CD4-positive, CD25-positive, alpha-beta regulatory T cell (primary cell): ENCODE data around the gene ASXL3. TPM values are rescaled to one million over a fixed set of nuclear protein-coding genes. Genes with fewer than 3 reads are reported as not detected.

ENCODE experiments used
- ATAC-seq, 2 donors: fragments of 150-1000 bp; cut with Tn5 transposase; one replicate each; pipeline ENCODE4 v1.10.0; 2021; ENCODE audit warnings: low read depth in 2 of 2, moderate number of reproducible peaks in 2 of 2, moderate library complexity in 1 of 2
- DNase-seq, 3 donors: peaks; one replicate each; pipeline versions ENCODE4 v3.0.0 to v3.0.0-alpha.2; 2012 to 2022; ENCODE audit warnings: mixed read lengths in 1 of 3
- H3K27ac ChIP-seq: one replicate; pipeline ENCODE4 v1.7.0; 2013; ENCODE audit warnings: mild to moderate bottlenecking, low read length; ENCODE audit not compliant: insufficient read depth, poor library complexity, severe bottlenecking
- H3K27me3 ChIP-seq: one replicate; pipeline ENCODE4 v1.7.0; 2013; ENCODE audit warnings: low read length; ENCODE audit not compliant: control insufficient read depth, insufficient read depth
- H3K36me3 ChIP-seq: one replicate; pipeline ENCODE4 v1.7.0; 2013; ENCODE audit warnings: mild to moderate bottlenecking, low read length, moderate library complexity; ENCODE audit not compliant: control insufficient read depth, insufficient read depth
- H3K4me1 ChIP-seq: 2 replicates; pipeline ENCODE4 v1.7.0; 2013; ENCODE audit warnings: mild to moderate bottlenecking, low read length; ENCODE audit not compliant: insufficient read depth, control insufficient read depth, poor library complexity, severe bottlenecking
- H3K4me3 ChIP-seq: one replicate; pipeline ENCODE4 v1.7.0; 2013; ENCODE audit warnings: low read depth, mild to moderate bottlenecking, low read length, moderate library complexity
- H3K9me3 ChIP-seq, 2 experiments: 1 replicate in 1 of 2; 2 replicates in 1 of 2; pipeline ENCODE4 v1.7.0; 2013; ENCODE audit warnings: low read length in 2 of 2, mild to moderate bottlenecking in 1 of 2, moderate library complexity in 1 of 2; ENCODE audit not compliant: control insufficient read depth in 2 of 2
- H3K27ac Mint-ChIP-seq, 3 donors: one replicate each; pipeline ENCODE4 v1.8.0; 2020 to 2022; ENCODE audit warnings: mild to moderate bottlenecking in 3 of 3, mixed read lengths in 3 of 3, moderate library complexity in 2 of 3
- H3K27me3 Mint-ChIP-seq: one replicate; pipeline ENCODE4 v1.8.0; 2022; ENCODE audit warnings: mild to moderate bottlenecking, mixed read lengths
- H3K36me3 Mint-ChIP-seq: one replicate; pipeline ENCODE4 v1.8.0; 2020; ENCODE audit warnings: mixed read lengths
- H3K4me1 Mint-ChIP-seq, 4 donors: one replicate each; pipeline ENCODE4 v1.8.0; 2020 to 2022; ENCODE audit warnings: mixed read lengths in 4 of 4, mild to moderate bottlenecking in 1 of 4
- H3K4me3 Mint-ChIP-seq, 4 donors: one replicate each; pipeline ENCODE4 v1.8.0; 2020 to 2022; ENCODE audit warnings: mild to moderate bottlenecking in 4 of 4, mixed read lengths in 4 of 4, moderate library complexity in 3 of 4
- H3K9me3 Mint-ChIP-seq, 7 donors: one replicate each; pipeline ENCODE4 v1.8.0; 2020 to 2022; ENCODE audit warnings: mixed read lengths in 7 of 7, mild to moderate bottlenecking in 3 of 7, moderate library complexity in 2 of 7
- polyA plus RNA-seq, 4 donors: library from polyadenylated mRNA; unstranded; fragments of 300-500 nt; fragmentation: Illumina TruSeq; gene quantifications; one replicate each; pipeline ENCODE4 v1.2.3, GENCODE V29; 2021
- total RNA-seq: library from RNA; stranded (reverse); gene quantifications from one replicate; pipeline ENCODE4 v1.2.3, GENCODE V29; 2022

The ASXL3 gene
- total and polyA plus RNA-seq, 5 donors from 2014 or later: not detected

- ATAC-seq (no peak), DNase-seq (no peak)
- H3K36me3 Mint-ChIP-seq: no peaks in the 10 kb centered on the region
- Histone ChIP-seq H3K4me1 (no peaks in the 10 kb centered on the region), H3K27ac (no peak overlapping the region), H3K9me3 (no peaks in the 10 kb centered on the region), H3K27me3 (no peaks in the 10 kb centered on the region), H3K4me3 (no peak overlapping the region), H3K36me3 (no peaks in the 10 kb centered on the region)
- H3K4me3 Mint-ChIP-seq: no peak overlapping the region
- no peak overlapping the region for H3K27ac Mint-ChIP-seq
- H3K4me1 Mint-ChIP-seq: no peaks in the 10 kb centered on the region
- H3K9me3 Mint-ChIP-seq: peaks cover 0 to 32% (median 5%) of the 10 kb centered on the region in 7 donors
- no peaks in the 10 kb centered on the region for H3K27me3 Mint-ChIP-seq
Measured at GRCh38 chr18:33603454-33603853, 25.4 kb downstream of the ASXL3 start.

DNA sequence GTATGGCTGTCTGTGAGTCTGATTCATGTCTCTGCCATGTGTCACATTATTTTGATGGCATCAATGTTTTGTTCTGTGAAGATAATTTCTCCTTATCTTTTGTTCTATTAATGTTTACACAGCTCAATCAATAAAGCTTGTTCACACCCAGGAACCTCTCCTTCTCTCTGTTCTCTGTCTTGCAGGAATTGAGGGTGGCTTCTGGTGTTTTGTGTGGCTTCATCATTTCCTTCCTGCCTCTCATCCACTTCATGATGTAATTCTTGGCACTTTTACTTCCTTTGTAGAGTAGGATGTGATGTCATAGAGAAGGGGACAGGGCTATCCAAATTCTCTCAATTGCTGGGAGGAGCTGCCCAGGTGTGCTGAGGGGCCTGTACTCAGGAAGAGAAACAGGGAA, 27.2 kb downstream of the ASXL3 start:
- Mint-ChIP-seq H3K4me1 (no peaks in the 10 kb centered on the region), H3K27me3 (no peaks in the 10 kb centered on the region), H3K9me3 (peaks cover 2 to 34% (median 11%) of the 10 kb centered on the region in 7 donors), H3K27ac (no peak overlapping the region), H3K36me3 (no peaks in the 10 kb centered on the region), H3K4me3 (no peak overlapping the region)
- H3K27me3 ChIP-seq: no peaks in the 10 kb centered on the region
- DNase-seq (no peak), ATAC-seq (no peak)
- H3K4me3 ChIP-seq: no peak overlapping the region
- no peaks in the 10 kb centered on the region for H3K4me1 ChIP-seq
- no peaks in the 10 kb centered on the region for H3K36me3 ChIP-seq
- no peaks in the 10 kb centered on the region for H3K9me3 ChIP-seq
- H3K27ac ChIP-seq: no peak overlapping the region

- Mint-ChIP-seq H3K9me3 (peaks cover 2 to 34% (median 10%) of the 10 kb centered on the region in 7 donors), H3K4me1 (no peaks in the 10 kb centered on the region), H3K27me3 (no peaks in the 10 kb centered on the region), H3K27ac (no peak overlapping the region), H3K36me3 (no peaks in the 10 kb centered on the region), H3K4me3 (no peak overlapping the region)
- Histone ChIP-seq H3K4me3 (no peak overlapping the region), H3K9me3 (no peaks in the 10 kb centered on the region), H3K4me1 (no peaks in the 10 kb centered on the region), H3K27me3 (no peaks in the 10 kb centered on the region), H3K27ac (no peak overlapping the region), H3K36me3 (no peaks in the 10 kb centered on the region)
- ATAC-seq: no peak
- DNase-seq: no peak
Measured at GRCh38 chr18:33606621-33607020, 28.6 kb downstream of the ASXL3 start.

GRCh38 chr18:33611525-33612135, 33.6 kb downstream of the ASXL3 start:
- no peak for ATAC-seq

GRCh38 chr18:33612632-33613031, 34.6 kb downstream of the ASXL3 start:
- Histone ChIP-seq H3K27me3 (no peaks in the 10 kb centered on the region), H3K27ac (no peak overlapping the region), H3K36me3 (no peaks in the 10 kb centered on the region), H3K4me1 (no peaks in the 10 kb centered on the region), H3K9me3 (no peaks in the 10 kb centered on the region), H3K4me3 (no peak overlapping the region)
- H3K4me1 Mint-ChIP-seq: no peaks in the 10 kb centered on the region
- H3K27me3 Mint-ChIP-seq: no peaks in the 10 kb centered on the region
- DNase-seq (no peak), ATAC-seq (no peak)
- no peak overlapping the region for H3K4me3 Mint-ChIP-seq
- H3K27ac Mint-ChIP-seq: no peak overlapping the region
- peaks cover 1 to 15% (median 9%) of the 10 kb centered on the region in 7 donors for H3K9me3 Mint-ChIP-seq
- H3K36me3 Mint-ChIP-seq: no peaks in the 10 kb centered on the region

More at GRCh38 chr18:33611525-33612135, 33.6 kb downstream of the ASXL3 start:
- Mint-ChIP-seq H3K27ac (no peak overlapping the region), H3K9me3 (peaks cover 1 to 22% (median 9%) of the 10 kb centered on the region in 7 donors), H3K27me3 (no peaks in the 10 kb centered on the region), H3K4me1 (no peaks in the 10 kb centered on the region), H3K36me3 (no peaks in the 10 kb centered on the region), H3K4me3 (no peak overlapping the region)
- H3K36me3 ChIP-seq: no peaks in the 10 kb centered on the region
- DNase-seq: no peak
- no peaks in the 10 kb centered on the region for H3K4me1 ChIP-seq
- H3K27ac ChIP-seq: no peak overlapping the region
- no peaks in the 10 kb centered on the region for H3K27me3 ChIP-seq
- no peak overlapping the region for H3K4me3 ChIP-seq
- H3K9me3 ChIP-seq: no peaks in the 10 kb centered on the region

DNA sequence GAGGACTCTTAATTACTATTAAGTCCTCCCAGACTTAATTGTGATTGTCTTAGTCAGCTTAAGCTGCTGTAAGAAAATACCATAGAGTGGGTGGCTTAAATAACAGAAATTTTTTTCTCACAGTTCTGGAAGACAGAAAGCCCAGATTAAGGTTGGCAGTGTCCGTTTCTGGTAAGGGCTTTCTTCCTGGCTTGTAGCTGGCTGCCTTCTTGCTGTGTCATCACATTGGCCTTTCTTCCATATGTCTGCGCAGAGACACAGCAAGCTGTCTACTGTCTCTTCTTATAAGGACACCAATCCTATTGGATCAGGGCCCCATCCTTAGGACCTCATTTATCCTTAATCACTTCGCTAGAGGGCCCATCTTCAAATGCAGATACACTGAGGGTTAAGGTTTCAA, 38.5 kb downstream of the ASXL3 start:
- no peak overlapping the region for H3K27ac ChIP-seq
- H3K27me3 ChIP-seq: no peaks in the 10 kb centered on the region
- no peaks in the 10 kb centered on the region for H3K4me1 ChIP-seq
- H3K27ac Mint-ChIP-seq: no peak overlapping the region
- H3K36me3 ChIP-seq: no peaks in the 10 kb centered on the region
- no peaks in the 10 kb centered on the region for H3K4me1 Mint-ChIP-seq
- H3K9me3 ChIP-seq: no peaks in the 10 kb centered on the region
- no peak overlapping the region for H3K4me3 ChIP-seq
- no peak for DNase-seq
- no peaks in the 10 kb centered on the region for H3K36me3 Mint-ChIP-seq
- H3K9me3 Mint-ChIP-seq: peaks cover 0 to 20% (median 5%) of the 10 kb centered on the region in 7 donors
- H3K27me3 Mint-ChIP-seq: no peaks in the 10 kb centered on the region
- no peak for ATAC-seq
- H3K4me3 Mint-ChIP-seq: no peak overlapping the region

DNA sequence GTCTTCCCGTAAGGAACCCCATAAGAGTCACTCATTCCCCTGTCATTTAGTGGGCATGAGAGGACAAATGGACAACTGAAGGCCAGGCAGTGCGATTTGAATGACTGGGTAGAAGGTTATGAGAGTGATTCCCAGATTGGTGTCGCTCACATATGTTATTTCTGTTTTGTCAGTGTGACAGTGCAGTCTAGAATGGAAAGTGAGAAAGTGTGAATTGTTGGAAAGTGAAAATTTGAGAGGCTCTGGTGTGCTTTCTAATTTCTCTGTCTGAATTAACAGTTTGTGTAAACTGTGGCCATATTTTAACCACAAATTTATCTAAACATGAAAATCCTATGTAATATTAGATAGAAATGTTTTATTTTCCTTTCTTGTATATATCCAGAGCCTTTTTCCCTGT, 49.1 kb downstream of the ASXL3 start:
- no peak for DNase-seq
- no peak overlapping the region for H3K4me3 Mint-ChIP-seq
- H3K9me3 Mint-ChIP-seq: peaks cover 0 to 21% (median 2%) of the 10 kb centered on the region in 7 donors
- H3K4me3 ChIP-seq: no peak overlapping the region
- H3K9me3 ChIP-seq: peaks cover 2 to 4% of the 10 kb centered on the region in 2 experiments
- no peaks in the 10 kb centered on the region for H3K27me3 ChIP-seq
- H3K4me1 Mint-ChIP-seq: no peaks in the 10 kb centered on the region
- no peak overlapping the region for H3K27ac Mint-ChIP-seq
- H3K36me3 Mint-ChIP-seq: no peaks in the 10 kb centered on the region
- H3K27me3 Mint-ChIP-seq: no peaks in the 10 kb centered on the region
- no peak overlapping the region for H3K27ac ChIP-seq
- H3K4me1 ChIP-seq: no peaks in the 10 kb centered on the region
- H3K36me3 ChIP-seq: no peaks in the 10 kb centered on the region
- no peak for ATAC-seq

GRCh38 chr18:33630476-33630875, 52.5 kb downstream of the ASXL3 start:
- Histone ChIP-seq H3K27ac (no peak overlapping the region), H3K4me3 (no peak overlapping the region), H3K4me1 (no peaks in the 10 kb centered on the region), H3K36me3 (no peaks in the 10 kb centered on the region), H3K9me3 (peaks cover 2 to 4% of the 10 kb centered on the region in 2 experiments), H3K27me3 (no peaks in the 10 kb centered on the region)
- Mint-ChIP-seq H3K27me3 (no peaks in the 10 kb centered on the region), H3K4me3 (no peak overlapping the region), H3K9me3 (peaks cover 1 to 24% (median 5%) of the 10 kb centered on the region in 7 donors), H3K4me1 (no peaks in the 10 kb centered on the region), H3K27ac (no peak overlapping the region), H3K36me3 (no peaks in the 10 kb centered on the region)
- ATAC-seq (no peak), DNase-seq (no peak)
